Psoas muscle (tissue), 8 donors: ENCODE measurements around the gene ABCA7. TPM values are rescaled to one million over a fixed set of nuclear protein-coding genes. Genes with fewer than 3 reads are reported as not detected.

Experiments used
- ATAC-seq, 4 donors: fragments of 200-7000 bp; cut with Tn5 transposase; one replicate each; pipeline ENCODE4 v1.9.1; 2020; ENCODE audit warnings: moderate library complexity in 3 of 4, mild to moderate bottlenecking in 2 of 4
- DNase-seq, 2 donors: peaks; one replicate each; pipeline ENCODE4 v3.0.0-alpha.2; 2020
- H3K27ac ChIP-seq: fragments of 200-600 bp; one replicate; pipeline ENCODE4 v1.8.0; 2022
- H3K27me3 ChIP-seq, 3 donors: fragments of 200-600 bp in 1 of 3; one replicate each; pipeline versions ENCODE4 v1.6.1 to v1.8.0; 2013 to 2022; ENCODE audit warnings: low read length in 2 of 3, mild to moderate bottlenecking in 2 of 3, moderate library complexity in 1 of 3; ENCODE audit not compliant: insufficient read depth in 3 of 3
- H3K36me3 ChIP-seq, 2 donors: fragments of 200-600 bp in 1 of 2; one replicate each; pipeline versions ENCODE4 v1.6.1 to v1.8.0; 2013 to 2022; ENCODE audit warnings: low read depth in 1 of 2, mild to moderate bottlenecking in 1 of 2, moderate library complexity in 1 of 2; ENCODE audit not compliant: insufficient read depth in 1 of 2
- H3K4me1 ChIP-seq: fragments of 200-600 bp; one replicate; pipeline ENCODE4 v1.8.0; 2022
- H3K4me3 ChIP-seq: fragments of 200-600 bp; one replicate; pipeline ENCODE4 v1.8.0; 2022; ENCODE audit warnings: mild to moderate bottlenecking
- H3K9me3 ChIP-seq: fragments of 200-600 bp; one replicate; pipeline ENCODE4 v1.8.0; 2022
- WGBS, 3 donors: extraction: QIAGEN DNeasy Blood & Tissue Kit; methylation state at CpG; one replicate each; pipeline versions ENCODE4 v1.1.6 to v1.1.7; 2013; 5-methylcytosine and 5-hydroxymethylcytosine counted together
- intact Hi-C, 2 donors: fragments of 100-400 bp; cut with DNase I; formaldehyde crosslinking; loops; one replicate each; pipeline versions ENCODE4 v1.11.0 to v1.14.2; 2022
- polyA plus RNA-seq, 3 donors: library from polyadenylated mRNA; stranded (reverse); fragments of 200-250 nt; gene quantifications; one replicate each; pipeline ENCODE4 v1.2.3, GENCODE V29; 2013
- total RNA-seq, 4 donors: library from RNA; stranded (reverse); fragmentation: NEBNext Ultra II Directional in 2 of 4; extraction: Animal tissue kit (Norgen Biotek cat#: 25700) in 2 of 4; gene quantifications; one replicate each; pipeline versions ENCODE4 v1.2.1 to v1.2.4, GENCODE V29; 2021 to 2023
- TF ChIP-seq, protein P1 (sequence below): fragments of 200-600 bp; IDR thresholded peaks from one replicate; pipeline ENCODE4 v1.8.0; 2022; ENCODE audit warnings: antibody characterized with exemption
- donor health status: healthy with polysubstance abuse.
- donor health status: DM: no; HTN: no; CAD: no; lungs with moderate emphysema.
- donor health status: Bipolar disorder and iron deficiency.
- donor health status: healthy.
- donor health status: DM: yes; HTN: yes; CAD: no.
- donor health status: DM: no; HTN: no; CAD: no.
- donor health status: DM: no; HTN: no; CAD: no.
- donor health status: DM: yes; HTN: yes; CAD: no.

ABCA7 gene
- total and polyA plus RNA-seq, 7 donors = 2.6 to 19.5 (median 10.1) TPM

DNA sequence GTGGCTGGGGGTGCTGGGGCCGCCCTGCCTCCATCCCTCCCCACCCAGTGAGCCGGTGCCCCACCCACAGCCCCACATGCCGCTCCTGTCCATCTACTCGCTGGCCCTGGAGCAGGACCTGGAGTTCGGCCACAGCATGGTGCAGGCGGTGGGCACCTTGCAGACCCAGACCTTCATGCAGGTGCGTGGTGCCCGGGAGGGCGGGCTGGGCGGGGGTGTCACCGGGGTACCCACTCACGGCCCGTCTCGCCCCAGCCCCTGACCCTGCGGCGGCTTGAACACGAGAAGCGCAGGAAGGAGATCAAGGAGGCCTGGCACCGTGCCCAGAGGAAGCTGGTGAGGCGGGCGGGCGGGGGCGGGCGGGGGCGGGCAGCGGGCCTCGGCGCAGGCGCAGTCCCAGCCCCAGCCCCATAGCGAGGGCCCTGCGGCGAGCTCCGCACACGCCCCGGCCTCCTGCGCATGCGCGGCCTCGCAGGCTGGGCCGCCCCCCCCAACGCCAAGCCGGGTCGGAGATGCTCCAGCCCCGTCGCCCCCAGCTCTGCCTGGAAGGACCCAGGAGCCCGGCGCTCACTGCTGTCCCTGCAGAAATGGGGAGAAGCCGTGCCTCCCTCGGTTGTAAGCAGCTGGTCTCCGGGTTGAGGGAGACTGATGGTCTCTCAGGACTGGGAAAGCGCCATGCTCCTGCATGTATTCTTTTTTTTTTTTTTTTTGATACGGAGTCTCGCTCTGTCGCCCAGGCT is 34.8 kb downstream of the ABCA7 start:
- no peak overlapping the region for H3K27ac ChIP-seq
- TF ChIP-seq, protein P1, sequence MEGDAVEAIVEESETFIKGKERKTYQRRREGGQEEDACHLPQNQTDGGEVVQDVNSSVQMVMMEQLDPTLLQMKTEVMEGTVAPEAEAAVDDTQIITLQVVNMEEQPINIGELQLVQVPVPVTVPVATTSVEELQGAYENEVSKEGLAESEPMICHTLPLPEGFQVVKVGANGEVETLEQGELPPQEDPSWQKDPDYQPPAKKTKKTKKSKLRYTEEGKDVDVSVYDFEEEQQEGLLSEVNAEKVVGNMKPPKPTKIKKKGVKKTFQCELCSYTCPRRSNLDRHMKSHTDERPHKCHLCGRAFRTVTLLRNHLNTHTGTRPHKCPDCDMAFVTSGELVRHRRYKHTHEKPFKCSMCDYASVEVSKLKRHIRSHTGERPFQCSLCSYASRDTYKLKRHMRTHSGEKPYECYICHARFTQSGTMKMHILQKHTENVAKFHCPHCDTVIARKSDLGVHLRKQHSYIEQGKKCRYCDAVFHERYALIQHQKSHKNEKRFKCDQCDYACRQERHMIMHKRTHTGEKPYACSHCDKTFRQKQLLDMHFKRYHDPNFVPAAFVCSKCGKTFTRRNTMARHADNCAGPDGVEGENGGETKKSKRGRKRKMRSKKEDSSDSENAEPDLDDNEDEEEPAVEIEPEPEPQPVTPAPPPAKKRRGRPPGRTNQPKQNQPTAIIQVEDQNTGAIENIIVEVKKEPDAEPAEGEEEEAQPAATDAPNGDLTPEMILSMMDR = no peak
- peak overlapping the region; percentile 15 for H3K4me3 ChIP-seq
- intact Hi-C loops = no loop called here
- H3K4me1 ChIP-seq = peaks cover 3% of the 10 kb centered on the region
- peak in 3 of 4 donors; percentile 29 to 56 (median 37) for ATAC-seq
- H3K9me3 ChIP-seq = no peaks in the 10 kb centered on the region
- H3K36me3 ChIP-seq = no peaks in the 10 kb centered on the region
- H3K27me3 ChIP-seq = peaks cover 0 to 30% (median 14%) of the 10 kb centered on the region in 3 donors
- peak; percentile 83 to 90 for DNase-seq
- WGBS, 3 donors = 54 to 64% (median 62%) methylated on average over 29 to 54 of the region's 54 CpGs

DNA sequence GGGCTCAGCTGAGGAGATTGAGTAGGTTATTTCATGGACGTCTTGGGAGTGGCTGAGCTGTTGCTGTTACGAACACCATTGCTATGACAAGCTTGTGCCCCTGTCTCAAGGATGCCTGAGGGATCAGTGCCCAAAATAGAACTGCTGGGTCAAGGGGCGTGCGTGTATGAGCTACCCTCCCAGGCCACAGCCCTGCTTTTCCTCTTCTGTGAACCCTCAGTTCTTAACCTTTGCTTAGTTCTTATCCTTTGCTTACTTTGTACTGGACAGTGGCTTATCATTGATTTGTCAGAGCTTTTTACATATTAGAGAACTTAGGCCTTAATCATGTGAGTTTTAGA is 36.1 kb downstream of the ABCA7 start:
- peaks cover 3% of the 10 kb centered on the region for H3K4me1 ChIP-seq
- no peak overlapping the region for H3K27ac ChIP-seq
- H3K36me3 ChIP-seq = no peaks in the 10 kb centered on the region
- peaks cover 0 to 17% (median 6%) of the 10 kb centered on the region in 3 donors for H3K27me3 ChIP-seq
- ATAC-seq (no peak), DNase-seq (no peak)
- H3K9me3 ChIP-seq = no peaks in the 10 kb centered on the region
- TF ChIP-seq, protein P1 = no peak
- WGBS, 3 donors = 78 to 81% (median 78%) methylated on average over 4 of the region's 4 CpGs
- H3K4me3 ChIP-seq = no peak overlapping the region
- intact Hi-C loops = no loop called here

DNA sequence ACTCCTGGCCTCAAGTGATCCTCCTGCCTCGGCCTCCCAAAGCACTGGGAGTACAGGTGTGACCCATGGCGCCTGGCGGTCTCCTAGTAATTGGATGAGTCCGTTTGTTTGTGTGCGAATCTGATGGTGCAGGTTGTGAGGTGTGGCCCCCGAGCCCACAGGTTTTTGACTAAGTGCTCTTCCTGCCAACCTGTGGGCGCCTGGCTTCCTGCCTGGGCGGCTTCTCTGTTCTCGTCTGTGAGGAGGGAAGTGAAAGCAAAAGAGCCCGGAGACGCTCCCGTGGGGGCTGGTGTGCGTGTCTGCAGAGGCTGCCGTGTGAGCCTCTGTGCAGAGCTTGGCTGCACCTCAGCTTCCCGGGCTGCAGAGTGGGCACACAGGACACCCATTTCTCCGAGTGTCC is 37.0 kb downstream of the ABCA7 start:
- H3K4me1 ChIP-seq = no peaks in the 10 kb centered on the region
- DNase-seq = peak; percentile 63 to 79

DNA sequence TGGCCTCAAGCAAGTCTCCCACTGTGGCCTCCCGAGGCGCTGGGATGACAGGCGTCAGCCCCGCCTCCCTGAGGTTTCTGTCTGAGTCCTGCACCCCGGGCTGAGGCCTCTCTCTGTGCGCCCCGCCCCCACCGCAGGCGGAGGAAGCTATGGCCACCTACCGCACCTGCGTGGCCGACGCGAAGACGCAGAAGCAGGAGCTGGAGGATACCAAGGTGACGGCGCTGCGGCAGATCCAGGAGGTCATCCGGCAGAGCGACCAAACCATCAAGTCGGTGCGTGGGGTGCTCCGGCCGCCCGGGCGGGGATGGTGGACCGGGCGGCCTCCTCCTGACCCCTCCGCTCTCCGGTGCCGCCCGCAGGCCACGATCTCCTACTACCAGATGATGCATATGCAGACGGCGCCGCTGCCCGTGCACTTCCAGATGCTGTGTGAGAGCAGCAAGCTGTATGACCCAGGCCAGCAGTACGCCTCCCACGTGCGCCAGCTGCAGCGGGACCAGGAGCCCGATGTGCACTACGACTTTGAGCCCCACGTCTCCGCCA is 39.7 kb downstream of the ABCA7 start:
- H3K27me3 ChIP-seq = peaks cover 0 to 5% (median 0%) of the 10 kb centered on the region in 3 donors
- intact Hi-C loops = no loop called here
- DNase-seq = no peak
- no peak for ATAC-seq
- no peaks in the 10 kb centered on the region for H3K4me1 ChIP-seq
- no peak overlapping the region for H3K4me3 ChIP-seq
- TF ChIP-seq, protein P1 = no peak
- H3K9me3 ChIP-seq = no peaks in the 10 kb centered on the region
- no peak overlapping the region for H3K27ac ChIP-seq
- no peaks in the 10 kb centered on the region for H3K36me3 ChIP-seq
- WGBS, 3 donors = 83 to 89% (median 86%) methylated on average over 36 to 45 of the region's 45 CpGs

More for the DNA sequence above, 37.0 kb downstream of the ABCA7 start:
- TF ChIP-seq, protein P1 = no peak
- Histone ChIP-seq H3K36me3 (no peaks in the 10 kb centered on the region), H3K27ac (no peak overlapping the region), H3K27me3 (peaks cover 0 to 7% (median 4%) of the 10 kb centered on the region in 3 donors), H3K4me3 (no peak overlapping the region), H3K9me3 (no peaks in the 10 kb centered on the region)
- intact Hi-C loops = no loop called here
- 60% methylated on average over 16 of the region's 16 CpGs for WGBS, 3 donors
- ATAC-seq = no peak
